ENCODE data around the gene KDM4C.

DNA sequence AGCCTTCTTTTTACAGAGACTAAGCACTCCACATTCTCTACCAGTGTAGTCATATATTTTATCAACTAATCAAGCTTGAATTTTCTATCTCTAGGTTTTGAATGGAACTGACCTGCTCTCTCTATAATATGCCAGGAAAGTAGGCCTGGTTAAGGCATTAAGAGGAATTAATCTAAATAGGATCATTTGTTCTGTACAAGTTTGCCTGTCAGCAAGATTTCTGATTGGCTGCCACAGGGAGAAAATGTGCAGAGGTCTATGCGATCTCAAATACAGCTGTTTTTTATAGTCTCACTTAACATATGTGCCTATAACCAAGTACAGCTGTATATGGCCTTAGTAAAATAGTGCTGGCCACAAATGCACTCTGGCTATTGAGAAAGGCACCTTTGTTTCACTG is 418.8 kb downstream of the KDM4C start:
- TF ChIP-seq, protein P1, sequence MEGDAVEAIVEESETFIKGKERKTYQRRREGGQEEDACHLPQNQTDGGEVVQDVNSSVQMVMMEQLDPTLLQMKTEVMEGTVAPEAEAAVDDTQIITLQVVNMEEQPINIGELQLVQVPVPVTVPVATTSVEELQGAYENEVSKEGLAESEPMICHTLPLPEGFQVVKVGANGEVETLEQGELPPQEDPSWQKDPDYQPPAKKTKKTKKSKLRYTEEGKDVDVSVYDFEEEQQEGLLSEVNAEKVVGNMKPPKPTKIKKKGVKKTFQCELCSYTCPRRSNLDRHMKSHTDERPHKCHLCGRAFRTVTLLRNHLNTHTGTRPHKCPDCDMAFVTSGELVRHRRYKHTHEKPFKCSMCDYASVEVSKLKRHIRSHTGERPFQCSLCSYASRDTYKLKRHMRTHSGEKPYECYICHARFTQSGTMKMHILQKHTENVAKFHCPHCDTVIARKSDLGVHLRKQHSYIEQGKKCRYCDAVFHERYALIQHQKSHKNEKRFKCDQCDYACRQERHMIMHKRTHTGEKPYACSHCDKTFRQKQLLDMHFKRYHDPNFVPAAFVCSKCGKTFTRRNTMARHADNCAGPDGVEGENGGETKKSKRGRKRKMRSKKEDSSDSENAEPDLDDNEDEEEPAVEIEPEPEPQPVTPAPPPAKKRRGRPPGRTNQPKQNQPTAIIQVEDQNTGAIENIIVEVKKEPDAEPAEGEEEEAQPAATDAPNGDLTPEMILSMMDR (IDR thresholded peaks at IDR 0.05), result no peak
- TF ChIP-seq SIN3A (IDR thresholded peaks at IDR 0.05; ENCODE audit: borderline replicate concordance, insufficient read depth, low read depth, low read length), result no peak
- TF ChIP-seq, protein P2, sequence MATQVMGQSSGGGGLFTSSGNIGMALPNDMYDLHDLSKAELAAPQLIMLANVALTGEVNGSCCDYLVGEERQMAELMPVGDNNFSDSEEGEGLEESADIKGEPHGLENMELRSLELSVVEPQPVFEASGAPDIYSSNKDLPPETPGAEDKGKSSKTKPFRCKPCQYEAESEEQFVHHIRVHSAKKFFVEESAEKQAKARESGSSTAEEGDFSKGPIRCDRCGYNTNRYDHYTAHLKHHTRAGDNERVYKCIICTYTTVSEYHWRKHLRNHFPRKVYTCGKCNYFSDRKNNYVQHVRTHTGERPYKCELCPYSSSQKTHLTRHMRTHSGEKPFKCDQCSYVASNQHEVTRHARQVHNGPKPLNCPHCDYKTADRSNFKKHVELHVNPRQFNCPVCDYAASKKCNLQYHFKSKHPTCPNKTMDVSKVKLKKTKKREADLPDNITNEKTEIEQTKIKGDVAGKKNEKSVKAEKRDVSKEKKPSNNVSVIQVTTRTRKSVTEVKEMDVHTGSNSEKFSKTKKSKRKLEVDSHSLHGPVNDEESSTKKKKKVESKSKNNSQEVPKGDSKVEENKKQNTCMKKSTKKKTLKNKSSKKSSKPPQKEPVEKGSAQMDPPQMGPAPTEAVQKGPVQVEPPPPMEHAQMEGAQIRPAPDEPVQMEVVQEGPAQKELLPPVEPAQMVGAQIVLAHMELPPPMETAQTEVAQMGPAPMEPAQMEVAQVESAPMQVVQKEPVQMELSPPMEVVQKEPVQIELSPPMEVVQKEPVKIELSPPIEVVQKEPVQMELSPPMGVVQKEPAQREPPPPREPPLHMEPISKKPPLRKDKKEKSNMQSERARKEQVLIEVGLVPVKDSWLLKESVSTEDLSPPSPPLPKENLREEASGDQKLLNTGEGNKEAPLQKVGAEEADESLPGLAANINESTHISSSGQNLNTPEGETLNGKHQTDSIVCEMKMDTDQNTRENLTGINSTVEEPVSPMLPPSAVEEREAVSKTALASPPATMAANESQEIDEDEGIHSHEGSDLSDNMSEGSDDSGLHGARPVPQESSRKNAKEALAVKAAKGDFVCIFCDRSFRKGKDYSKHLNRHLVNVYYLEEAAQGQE (IDR thresholded peaks at IDR 0.05; ENCODE audit: insufficient read depth in 1 of 2, low read depth in 2 of 2, low read length in 1 of 2), result no peak
